SU-DHL-6 (cell line): ENCODE measurements around the gene AGTR1.
"Not testable (repeated sequence)": the region's sequence is repeated elsewhere in the genome, so short reads cannot be mapped to it uniquely, and the experiment has no call there.

Experiments used
- H2AFZ ChIP-seq: fragments of 200-600 bp; sonication (generic); 2 replicates; pipeline ENCODE4 v1.6.1; 2014; ENCODE audit warnings: low read depth, mild to moderate bottlenecking, moderate library complexity, mixed read lengths, antibody characterized with exemption, low read length; ENCODE audit not compliant: severe bottlenecking
- H3F3A ChIP-seq: fragments of 200-600 bp; shearing (Covaris generic); 2 replicates; pipeline ENCODE4 v1.6.0; 2016; ENCODE audit warnings: antibody characterized with exemption, mild to moderate bottlenecking; ENCODE audit not compliant: insufficient read depth
- H3K27ac ChIP-seq: fragments of 200-600 bp; sonication (generic); 2 replicates; pipeline ENCODE4 v1.5.1; 2016; ENCODE audit warnings: low read depth, mild to moderate bottlenecking, low read length, moderate library complexity, mixed read lengths
- H3K27me3 ChIP-seq: fragments of 200-600 bp; sonication (generic), shearing (Covaris generic); 2 replicates; pipeline ENCODE4 v1.6.0; 2014; ENCODE audit warnings: mild to moderate bottlenecking, low read length
- H3K36me3 ChIP-seq: fragments of 200-600 bp; sonication (generic); 2 replicates; pipeline ENCODE4 v1.6.1; 2014; ENCODE audit warnings: mild to moderate bottlenecking, low read length, mixed read lengths
- H3K4me2 ChIP-seq: fragments of 300-600, 200-600 bp; shearing (Covaris generic), sonication (generic); 2 replicates; pipeline ENCODE4 v1.6.0; 2014; ENCODE audit warnings: low read length, low read depth, mild to moderate bottlenecking; ENCODE audit not compliant: poor library complexity, severe bottlenecking
- H3K4me3 ChIP-seq: fragments of 200-600 bp; sonication (generic); 2 replicates; pipeline ENCODE4 v1.5.1; 2014; ENCODE audit warnings: antibody characterized with exemption, low read length, mild to moderate bottlenecking, mixed read lengths; ENCODE audit not compliant: insufficient read depth, poor library complexity, severe bottlenecking
- H3K79me2 ChIP-seq: fragments of 200-600 bp; sonication (generic); 2 replicates; pipeline ENCODE4 v1.6.1; 2014; ENCODE audit warnings: mild to moderate bottlenecking, low read length, moderate library complexity; ENCODE audit not compliant: insufficient read depth
- H3K9ac ChIP-seq: fragments of 200-600 bp; sonication (generic); 2 replicates; pipeline ENCODE4 v1.7.0; 2014; ENCODE audit warnings: mild to moderate bottlenecking, low read length
- H3K9me2 ChIP-seq: fragments of 200-600 bp; sonication (generic); replicated peaks from 2 replicates; pipeline ENCODE4 v1.6.1; 2014; ENCODE audit warnings: low read length; ENCODE audit not compliant: insufficient read depth
- H3K9me3 ChIP-seq: fragments of 200-600 bp; sonication (generic); 2 replicates; pipeline ENCODE4 v1.6.1; 2014; ENCODE audit warnings: low read length, mixed read lengths; ENCODE audit not compliant: insufficient read depth
- H4K20me1 ChIP-seq: fragments of 200-600 bp; sonication (generic); 2 replicates; pipeline ENCODE4 v1.6.1; 2014; ENCODE audit warnings: low read depth, mild to moderate bottlenecking, antibody characterized with exemption, low read length, moderate library complexity, mixed read lengths
- EZH2phosphoT487 ChIP-seq: fragments of 200-600 bp; sonication (generic), shearing (Covaris generic); conservative IDR thresholded peaks from 2 replicates; pipeline ENCODE4 v1.6.1; 2018; ENCODE audit warnings: mild to moderate bottlenecking, antibody characterized with exemption, low read length, moderate library complexity, mixed read lengths
- TF ChIP-seq, protein P1 (sequence below): fragments of 200-600 bp; sonication (generic); IDR thresholded peaks from one replicate; pipeline ENCODE4 v1.5.1; 2017; ENCODE audit warnings: antibody characterized with exemption, mild to moderate bottlenecking, low read length, moderate library complexity; ENCODE audit not compliant: insufficient read depth, poor library complexity, severe bottlenecking

The AGTR1 gene

DNA sequence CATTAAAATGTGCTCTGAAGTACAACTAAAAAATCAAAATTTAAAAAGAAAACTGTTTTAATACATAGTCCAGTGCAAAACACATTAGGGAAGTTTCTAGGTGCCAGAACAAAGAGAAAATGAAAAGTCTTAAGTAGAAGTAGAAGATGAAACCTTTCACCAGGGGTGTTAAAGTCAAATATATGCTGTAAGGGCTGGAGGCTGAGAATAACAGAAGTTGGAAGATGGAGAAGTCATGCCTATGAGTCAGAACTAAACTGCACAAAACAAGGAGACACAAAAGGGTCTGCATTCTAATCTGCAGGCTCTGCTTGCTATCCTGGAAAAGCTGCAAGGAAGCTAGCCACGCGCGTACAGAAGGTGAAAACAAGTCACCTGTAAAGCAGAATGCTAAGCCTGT, 81.2 kb downstream of the AGTR1 start:
- H4K20me1 ChIP-seq: no peaks in the 10 kb centered on the region
- H3K27ac ChIP-seq: no peak overlapping the region
- no peak overlapping the region for H3K4me2 ChIP-seq
- H3K9me2 ChIP-seq: no peaks in the 10 kb centered on the region
- TF ChIP-seq, protein P1, sequence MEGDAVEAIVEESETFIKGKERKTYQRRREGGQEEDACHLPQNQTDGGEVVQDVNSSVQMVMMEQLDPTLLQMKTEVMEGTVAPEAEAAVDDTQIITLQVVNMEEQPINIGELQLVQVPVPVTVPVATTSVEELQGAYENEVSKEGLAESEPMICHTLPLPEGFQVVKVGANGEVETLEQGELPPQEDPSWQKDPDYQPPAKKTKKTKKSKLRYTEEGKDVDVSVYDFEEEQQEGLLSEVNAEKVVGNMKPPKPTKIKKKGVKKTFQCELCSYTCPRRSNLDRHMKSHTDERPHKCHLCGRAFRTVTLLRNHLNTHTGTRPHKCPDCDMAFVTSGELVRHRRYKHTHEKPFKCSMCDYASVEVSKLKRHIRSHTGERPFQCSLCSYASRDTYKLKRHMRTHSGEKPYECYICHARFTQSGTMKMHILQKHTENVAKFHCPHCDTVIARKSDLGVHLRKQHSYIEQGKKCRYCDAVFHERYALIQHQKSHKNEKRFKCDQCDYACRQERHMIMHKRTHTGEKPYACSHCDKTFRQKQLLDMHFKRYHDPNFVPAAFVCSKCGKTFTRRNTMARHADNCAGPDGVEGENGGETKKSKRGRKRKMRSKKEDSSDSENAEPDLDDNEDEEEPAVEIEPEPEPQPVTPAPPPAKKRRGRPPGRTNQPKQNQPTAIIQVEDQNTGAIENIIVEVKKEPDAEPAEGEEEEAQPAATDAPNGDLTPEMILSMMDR: no peak
- TF ChIP-seq EZH2phosphoT487: no peak
- no peaks in the 10 kb centered on the region for H3K9me3 ChIP-seq
- no peaks in the 10 kb centered on the region for H3K36me3 ChIP-seq
- no peak overlapping the region for H2AFZ ChIP-seq
- no peaks in the 10 kb centered on the region for H3F3A ChIP-seq
- H3K27me3 ChIP-seq: no peaks in the 10 kb centered on the region
- H3K4me3 ChIP-seq: no peak overlapping the region
- no peak overlapping the region for H3K9ac ChIP-seq
- no peaks in the 10 kb centered on the region for H3K79me2 ChIP-seq

DNA sequence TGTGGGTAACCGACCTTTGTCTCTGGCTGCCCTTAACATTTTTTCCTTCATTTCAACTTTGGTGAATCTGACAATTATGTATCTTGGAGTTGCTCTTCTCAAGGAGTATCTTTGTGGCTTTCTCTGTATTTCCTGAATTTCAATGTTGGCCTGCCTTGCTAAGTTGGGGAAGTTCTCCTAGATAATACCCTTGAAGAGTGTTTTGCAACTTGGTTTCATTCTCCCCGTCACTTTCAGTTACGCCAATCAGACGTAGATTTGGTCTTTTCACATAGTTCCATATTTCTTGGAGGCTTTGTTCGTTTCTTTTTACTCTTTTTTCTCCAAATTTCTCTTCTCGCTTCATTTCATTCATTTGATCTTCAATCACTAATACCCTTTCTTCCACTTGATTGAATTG, 87.3 kb downstream of the AGTR1 start:
- not testable (repeated sequence) for H3K4me2 ChIP-seq, H3K9ac ChIP-seq, H3K9me2 ChIP-seq, H4K20me1 ChIP-seq, H3K79me2 ChIP-seq, H3K27ac ChIP-seq, H3K36me3 ChIP-seq, H3K4me3 ChIP-seq, H3K27me3 ChIP-seq, H2AFZ ChIP-seq, H3F3A ChIP-seq, H3K9me3 ChIP-seq

DNA sequence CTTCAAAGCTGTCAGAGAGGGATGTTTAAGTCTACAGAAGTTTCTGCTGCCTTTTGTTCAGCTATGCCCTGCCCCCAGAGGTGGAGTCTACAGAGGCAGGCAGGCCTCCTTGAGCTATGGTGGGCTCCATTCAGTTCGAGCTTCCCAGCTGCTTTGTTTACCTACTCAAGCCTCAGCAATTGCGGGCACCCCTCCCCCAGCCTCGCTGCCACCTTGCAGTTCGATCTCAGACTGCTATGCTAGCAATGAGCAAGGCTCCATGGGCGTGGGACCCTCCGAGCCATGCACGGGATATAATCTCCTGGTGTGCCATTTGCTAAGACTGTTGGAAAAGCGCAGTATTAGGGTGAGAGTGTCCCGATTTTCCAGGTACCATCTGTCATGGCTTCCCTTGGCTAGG, 88.5 kb downstream of the AGTR1 start:
- not testable (repeated sequence) for H3K9me2 ChIP-seq, H3K4me2 ChIP-seq, H4K20me1 ChIP-seq, H2AFZ ChIP-seq, H3K4me3 ChIP-seq, H3K9ac ChIP-seq, H3K79me2 ChIP-seq, H3K9me3 ChIP-seq, H3K36me3 ChIP-seq, H3K27me3 ChIP-seq, H3F3A ChIP-seq, H3K27ac ChIP-seq

DNA sequence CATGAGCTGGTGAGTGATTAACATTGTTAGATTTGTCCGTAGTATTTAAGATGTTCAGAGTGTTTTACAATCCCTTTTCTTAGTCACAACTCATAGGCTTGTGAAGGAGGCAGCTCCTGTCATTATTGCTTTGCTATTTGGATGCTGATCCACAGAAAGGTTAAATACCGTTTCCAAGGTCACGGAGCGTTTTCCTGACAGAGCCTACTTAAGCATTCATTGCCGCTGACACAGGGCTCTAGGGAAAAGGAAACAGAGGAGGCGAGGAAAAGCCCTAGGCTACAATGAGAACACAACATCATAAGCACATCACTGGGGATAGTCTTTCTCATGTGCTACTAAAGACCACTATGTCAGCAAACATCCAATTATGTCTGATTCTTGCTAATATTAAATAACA, 91.4 kb downstream of the AGTR1 start:
- Histone ChIP-seq H3F3A (no peaks in the 10 kb centered on the region), H3K4me2 (no peak overlapping the region), H3K9me2 (no peaks in the 10 kb centered on the region), H4K20me1 (no peaks in the 10 kb centered on the region), H3K9ac (no peak overlapping the region), H3K27ac (no peak overlapping the region), H3K9me3 (no peaks in the 10 kb centered on the region), H3K36me3 (no peaks in the 10 kb centered on the region), H3K79me2 (no peaks in the 10 kb centered on the region), H2AFZ (no peak overlapping the region), H3K4me3 (no peak overlapping the region), H3K27me3 (no peaks in the 10 kb centered on the region)
- TF ChIP-seq, protein P1: no peak
- no peak for TF ChIP-seq EZH2phosphoT487
